ENCODE results near the gene IL3.

IL3 gene

GRCh38 chr5:132056610-132057497 is 3.6 kb upstream of the IL3 start:
- Histone ChIP-seq H3K27me3 (ENCODE audit: control insufficient read depth, insufficient read depth, low read length, poor library complexity, severe bottlenecking) (no peaks in the 10 kb centered on the region), H3K27ac (ENCODE audit: insufficient read depth, low read depth, low read length, poor library complexity, severe bottlenecking) (no peak overlapping the region), H3K4me3 (ENCODE audit: insufficient read depth, low read depth, low read length) (no peak overlapping the region), H3K9me3 (ENCODE audit: control insufficient read depth, low read length) (no peaks in the 10 kb centered on the region), H3K36me3 (ENCODE audit: control insufficient read depth, insufficient read depth, low read length) (no peaks in the 10 kb centered on the region), H3K4me1 (ENCODE audit: control insufficient read depth, insufficient read depth, low read length) (no peaks in the 10 kb centered on the region)
- 93 to 94% methylated on average over 14 of the region's 14 CpGs for WGBS, 2 experiments

DNA sequence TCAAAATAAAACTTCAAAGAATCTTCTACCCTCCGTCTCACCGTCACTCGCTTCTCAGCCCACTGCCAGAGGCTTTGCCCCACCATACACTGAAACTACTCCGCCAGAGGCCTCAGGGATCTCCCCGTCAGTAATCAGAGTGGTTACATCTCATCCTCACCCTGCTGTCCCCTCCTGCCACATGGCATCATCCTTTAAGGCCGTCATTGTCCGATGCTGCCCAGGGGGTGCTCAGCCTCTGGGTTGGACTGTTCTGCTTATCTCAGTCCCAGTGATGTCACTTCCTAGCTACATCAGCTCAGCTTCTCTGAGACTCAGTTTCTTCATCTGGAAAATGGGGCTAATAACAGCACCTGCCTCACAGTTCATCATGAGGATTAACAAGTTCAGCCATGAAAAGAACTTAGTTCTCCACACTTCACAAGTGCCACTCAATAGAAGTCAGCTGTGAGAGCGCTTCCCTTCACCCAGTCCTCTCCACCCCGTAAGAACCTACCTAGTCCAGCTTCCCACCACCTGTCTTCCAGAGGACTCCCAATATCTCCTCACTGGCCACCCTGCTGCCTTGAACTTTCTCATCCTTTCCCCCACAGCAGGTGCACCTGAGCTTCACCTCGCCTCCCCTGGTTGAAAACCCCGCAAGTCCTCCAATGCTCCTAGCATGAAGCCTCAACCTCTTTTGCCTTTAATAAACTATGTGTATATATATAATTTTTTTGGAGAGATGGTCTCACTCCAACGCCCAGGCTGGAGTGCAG is 2.8 kb upstream of the IL3 start:
- Histone ChIP-seq H3K27ac (ENCODE audit: insufficient read depth, low read depth, low read length, poor library complexity, severe bottlenecking) (no peak overlapping the region), H3K9me3 (ENCODE audit: control insufficient read depth, low read length) (no peaks in the 10 kb centered on the region), H3K27me3 (ENCODE audit: control insufficient read depth, insufficient read depth, low read length, poor library complexity, severe bottlenecking) (no peaks in the 10 kb centered on the region), H3K4me3 (ENCODE audit: insufficient read depth, low read depth, low read length) (no peak overlapping the region), H3K36me3 (ENCODE audit: control insufficient read depth, insufficient read depth, low read length) (no peaks in the 10 kb centered on the region), H3K4me1 (ENCODE audit: control insufficient read depth, insufficient read depth, low read length) (no peaks in the 10 kb centered on the region)
- WGBS, 2 experiments = 94 to 96% methylated on average over 11 to 12 of the region's 12 CpGs

- H3K4me1 ChIP-seq (ENCODE audit: control insufficient read depth, insufficient read depth, low read length) = no peaks in the 10 kb centered on the region
- H3K36me3 ChIP-seq (ENCODE audit: control insufficient read depth, insufficient read depth, low read length) = no peaks in the 10 kb centered on the region
- H3K27me3 ChIP-seq (ENCODE audit: control insufficient read depth, insufficient read depth, low read length, poor library complexity, severe bottlenecking) = no peaks in the 10 kb centered on the region
- WGBS, 2 experiments = 91% methylated on average over 7 of the region's 7 CpGs
- no peak overlapping the region for H3K27ac ChIP-seq (ENCODE audit: insufficient read depth, low read depth, low read length, poor library complexity, severe bottlenecking)
- H3K4me3 ChIP-seq (ENCODE audit: insufficient read depth, low read depth, low read length) = no peak overlapping the region
- H3K9me3 ChIP-seq (ENCODE audit: control insufficient read depth, low read length) = no peaks in the 10 kb centered on the region
Observed at GRCh38 chr5:132058646-132059042, 1.8 kb upstream of the IL3 start.

DNA sequence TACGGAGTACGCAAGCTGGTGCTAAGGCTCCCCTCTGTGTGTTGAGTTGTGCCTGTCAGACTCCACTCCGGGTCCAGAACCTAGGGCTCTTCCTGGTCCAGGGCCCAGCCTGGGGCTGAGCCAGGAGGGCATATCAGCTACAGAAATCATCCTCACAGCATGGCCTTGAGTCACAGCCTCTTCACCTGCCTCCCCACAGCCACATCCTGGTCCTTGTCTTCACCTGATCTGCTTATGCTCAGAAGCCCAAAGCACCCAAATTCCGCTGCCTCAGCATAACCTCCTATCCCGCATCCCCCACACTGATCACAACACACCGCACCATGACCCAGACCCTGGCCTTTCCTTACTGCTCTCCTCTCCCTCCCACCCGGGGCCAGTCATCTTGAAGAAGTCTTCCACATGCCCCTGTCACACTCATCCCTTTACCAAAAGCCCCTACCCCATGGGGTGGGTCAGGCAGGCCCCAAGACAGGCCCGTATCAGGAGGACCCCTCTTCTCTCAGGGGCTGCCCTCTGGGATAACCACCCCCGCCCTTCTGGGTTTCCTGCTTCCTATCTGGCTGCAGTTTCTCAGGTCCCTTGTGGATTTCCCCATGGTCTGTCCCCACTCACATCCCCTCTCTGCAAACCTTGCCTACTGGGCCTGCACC is 1.3 kb upstream of the IL3 start:
- no peak overlapping the region for H3K27ac ChIP-seq (ENCODE audit: insufficient read depth, low read depth, low read length, poor library complexity, severe bottlenecking)
- 92 to 93% methylated on average over 9 of the region's 9 CpGs for WGBS, 2 experiments
- no peaks in the 10 kb centered on the region for H3K36me3 ChIP-seq (ENCODE audit: control insufficient read depth, insufficient read depth, low read length)
- no peaks in the 10 kb centered on the region for H3K9me3 ChIP-seq (ENCODE audit: control insufficient read depth, low read length)
- no peaks in the 10 kb centered on the region for H3K4me1 ChIP-seq (ENCODE audit: control insufficient read depth, insufficient read depth, low read length)
- no peak overlapping the region for H3K4me3 ChIP-seq (ENCODE audit: insufficient read depth, low read depth, low read length)
- H3K27me3 ChIP-seq (ENCODE audit: control insufficient read depth, insufficient read depth, low read length, poor library complexity, severe bottlenecking) = no peaks in the 10 kb centered on the region

DNA sequence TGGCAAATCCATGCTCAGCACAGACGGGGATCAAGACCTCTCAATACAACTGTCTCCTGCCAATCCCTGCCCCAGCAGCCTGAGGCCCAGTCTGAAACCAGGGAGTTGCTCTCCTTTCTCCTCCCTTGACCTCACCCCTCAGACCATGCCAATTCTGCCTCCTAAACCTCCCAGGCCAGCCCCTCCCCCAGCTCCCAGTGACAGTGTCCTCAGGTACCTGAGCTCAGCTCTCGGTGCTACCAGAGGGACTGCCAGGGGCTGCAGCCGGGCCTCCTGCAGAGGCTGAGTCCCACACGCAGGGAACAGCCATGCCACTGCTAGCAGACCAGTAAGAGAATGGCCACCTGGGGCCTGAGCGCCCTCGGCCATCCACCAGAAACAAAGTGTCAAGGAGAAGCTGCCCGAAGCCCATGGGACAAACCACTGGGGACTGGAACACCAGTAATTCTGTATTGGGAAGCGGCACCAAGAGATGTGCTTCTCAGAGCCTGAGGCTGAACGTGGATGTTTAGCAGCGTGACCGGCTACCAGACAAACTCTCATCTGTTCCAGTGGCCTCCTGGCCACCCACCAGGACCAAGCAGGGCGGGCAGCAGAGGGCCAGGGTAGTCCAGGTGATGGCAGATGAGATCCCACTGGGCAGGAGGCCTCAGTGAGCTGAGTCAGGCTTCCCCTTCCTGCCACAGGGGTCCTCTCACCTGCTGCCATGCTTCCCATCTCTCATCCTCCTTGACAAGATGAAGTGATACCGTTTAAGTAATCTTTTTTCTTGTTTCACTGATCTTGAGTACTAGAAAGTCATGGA is 557 bp upstream of the IL3 start:
- H3K27ac ChIP-seq (ENCODE audit: insufficient read depth, low read depth, low read length, poor library complexity, severe bottlenecking) = no peak overlapping the region
- 92 to 93% methylated on average over 13 of the region's 13 CpGs for WGBS, 2 experiments
- H3K27me3 ChIP-seq (ENCODE audit: control insufficient read depth, insufficient read depth, low read length, poor library complexity, severe bottlenecking) = no peaks in the 10 kb centered on the region
- H3K4me1 ChIP-seq (ENCODE audit: control insufficient read depth, insufficient read depth, low read length) = no peaks in the 10 kb centered on the region
- H3K36me3 ChIP-seq (ENCODE audit: control insufficient read depth, insufficient read depth, low read length) = no peaks in the 10 kb centered on the region
- H3K9me3 ChIP-seq (ENCODE audit: control insufficient read depth, low read length) = no peaks in the 10 kb centered on the region
- H3K4me3 ChIP-seq (ENCODE audit: insufficient read depth, low read depth, low read length) = no peak overlapping the region

- Histone ChIP-seq H3K36me3 (ENCODE audit: control insufficient read depth, insufficient read depth, low read length) (no peaks in the 10 kb centered on the region), H3K27me3 (ENCODE audit: control insufficient read depth, insufficient read depth, low read length, poor library complexity, severe bottlenecking) (no peaks in the 10 kb centered on the region), H3K9me3 (ENCODE audit: control insufficient read depth, low read length) (no peaks in the 10 kb centered on the region), H3K4me1 (ENCODE audit: control insufficient read depth, insufficient read depth, low read length) (no peaks in the 10 kb centered on the region), H3K4me3 (ENCODE audit: insufficient read depth, low read depth, low read length) (no peak overlapping the region), H3K27ac (ENCODE audit: insufficient read depth, low read depth, low read length, poor library complexity, severe bottlenecking) (no peak overlapping the region)
- WGBS, 2 experiments = 59 to 64% methylated on average over 9 of the region's 9 CpGs
Observed at GRCh38 chr5:132063090-132063911, 2.8 kb downstream of the IL3 start.

GRCh38 chr5:132064140-132064539 is 3.7 kb downstream of the IL3 start:
- no peaks in the 10 kb centered on the region for H3K9me3 ChIP-seq (ENCODE audit: control insufficient read depth, low read length)
- no peaks in the 10 kb centered on the region for H3K27me3 ChIP-seq (ENCODE audit: control insufficient read depth, insufficient read depth, low read length, poor library complexity, severe bottlenecking)
- H3K4me1 ChIP-seq (ENCODE audit: control insufficient read depth, insufficient read depth, low read length) = no peaks in the 10 kb centered on the region
- WGBS, 2 experiments = 78 to 79% methylated on average over 5 of the region's 5 CpGs
- H3K27ac ChIP-seq (ENCODE audit: insufficient read depth, low read depth, low read length, poor library complexity, severe bottlenecking) = no peak overlapping the region
- no peak overlapping the region for H3K4me3 ChIP-seq (ENCODE audit: insufficient read depth, low read depth, low read length)
- H3K36me3 ChIP-seq (ENCODE audit: control insufficient read depth, insufficient read depth, low read length) = no peaks in the 10 kb centered on the region

DNA sequence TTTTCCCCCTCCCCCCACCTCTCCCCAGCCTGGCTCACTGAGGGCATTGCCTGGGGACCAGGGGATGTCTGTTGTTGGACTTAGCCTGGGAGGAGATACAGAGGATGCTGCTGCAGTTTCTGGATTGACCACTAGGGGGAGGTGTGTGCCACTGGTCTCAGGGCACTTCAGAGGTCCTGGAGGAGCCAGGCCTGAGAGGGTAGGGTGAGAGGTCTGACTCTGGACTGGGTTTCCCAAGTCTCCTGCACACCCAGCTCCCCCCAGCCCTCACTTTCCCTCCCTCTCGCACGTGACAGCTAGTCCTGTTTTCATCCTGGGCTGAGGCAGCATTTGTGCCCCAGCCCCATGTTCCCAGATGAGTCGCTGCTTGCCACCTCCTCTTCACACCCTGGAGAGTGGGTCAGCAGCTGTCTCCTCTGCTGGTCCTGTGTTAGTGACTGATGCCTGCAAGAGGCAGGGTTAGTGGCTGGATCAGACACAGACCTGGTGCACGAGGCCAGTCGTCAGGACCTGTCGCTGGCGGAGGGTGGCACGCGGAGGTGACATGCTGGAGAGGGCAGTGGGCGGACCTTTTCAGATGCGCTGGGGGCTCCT is 4.4 kb downstream of the IL3 start:
- no peaks in the 10 kb centered on the region for H3K4me1 ChIP-seq (ENCODE audit: control insufficient read depth, insufficient read depth, low read length)
- no peak overlapping the region for H3K27ac ChIP-seq (ENCODE audit: insufficient read depth, low read depth, low read length, poor library complexity, severe bottlenecking)
- no peaks in the 10 kb centered on the region for H3K27me3 ChIP-seq (ENCODE audit: control insufficient read depth, insufficient read depth, low read length, poor library complexity, severe bottlenecking)
- WGBS, 2 experiments = 60 to 64% methylated on average over 11 of the region's 11 CpGs
- H3K9me3 ChIP-seq (ENCODE audit: control insufficient read depth, low read length) = no peaks in the 10 kb centered on the region
- no peak overlapping the region for H3K4me3 ChIP-seq (ENCODE audit: insufficient read depth, low read depth, low read length)
- H3K36me3 ChIP-seq (ENCODE audit: control insufficient read depth, insufficient read depth, low read length) = no peaks in the 10 kb centered on the region

- Histone ChIP-seq H3K4me3 (ENCODE audit: insufficient read depth, low read depth, low read length) (no peak overlapping the region), H3K27ac (ENCODE audit: insufficient read depth, low read depth, low read length, poor library complexity, severe bottlenecking) (no peak overlapping the region), H3K27me3 (ENCODE audit: control insufficient read depth, insufficient read depth, low read length, poor library complexity, severe bottlenecking) (no peaks in the 10 kb centered on the region), H3K36me3 (ENCODE audit: control insufficient read depth, insufficient read depth, low read length) (no peaks in the 10 kb centered on the region), H3K4me1 (ENCODE audit: control insufficient read depth, insufficient read depth, low read length) (no peaks in the 10 kb centered on the region), H3K9me3 (ENCODE audit: control insufficient read depth, low read length) (no peaks in the 10 kb centered on the region)
- 39 to 41% methylated on average over 3 to 4 of the region's 4 CpGs for WGBS, 2 experiments
Observed at GRCh38 chr5:132065351-132065937, 5.0 kb downstream of the IL3 start.

Measured in ectodermal cell (in vitro differentiated cells).